T-cell (primary cell): ENCODE data around the gene DENND1A. TPM values are rescaled to one million over a fixed set of nuclear protein-coding genes. Genes with fewer than 3 reads are reported as not detected.

Experiments used
- ATAC-seq, 4 experiments: fragments of 200-7000 bp in 3 of 4; fragments of 150-1000 bp in 1 of 4; cut with Tn5 transposase; replicated peaks in 1 of 4; 1 replicate in 3 of 4; 2 replicates in 1 of 4; pipeline ENCODE4 v1.10.0; 2021; ENCODE audit warnings: moderate library complexity in 3 of 4, mild to moderate bottlenecking in 2 of 4, moderate number of reproducible peaks in 1 of 4
- CTCF ChIA-PET, 2 donors: fragments of 300-600 bp; sonication (Branson Sonifier 250); formaldehyde crosslinking; loops; one replicate each; lab custom pipeline; 2022; ENCODE audit warnings: antibody characterized with exemption in 2 of 2; lab: Charles Lee
- POLR2A ChIA-PET, 2 donors: fragments of 300-600 bp; sonication (Branson Sonifier 250); formaldehyde crosslinking; loops; one replicate each; lab custom pipeline; 2022; ENCODE audit warnings: antibody characterized with exemption in 2 of 2; lab: Charles Lee
- DNase-seq, 35 experiments: peaks; one replicate each; pipeline versions ENCODE4 v3.0.0 to v3.0.0-alpha.2; 2013 to 2023
- H3K27ac ChIP-seq: one replicate; pipeline ENCODE4 v1.5.1; 2013; ENCODE audit warnings: low read length
- H3K27me3 ChIP-seq, 2 experiments: replicated peaks in 1 of 2; 1 replicate in 1 of 2; 2 replicates in 1 of 2; pipeline versions ENCODE4 v1.6.1 to v1.7.0; 2013; ENCODE audit warnings: low read length in 1 of 2, mixed read lengths in 1 of 2; ENCODE audit not compliant: control insufficient read depth in 2 of 2, insufficient read depth in 2 of 2; ENCODE audit errors: extremely low read depth in 1 of 2
- H3K36me3 ChIP-seq, 2 donors: 1 replicate in 1 of 2; 2 replicates in 1 of 2; pipeline versions ENCODE4 v1.6.1 to v1.7.0; 2013; ENCODE audit warnings: low read length in 1 of 2; ENCODE audit not compliant: control insufficient read depth in 2 of 2, insufficient read depth in 1 of 2; ENCODE audit errors: extremely low read depth in 1 of 2
- H3K4me1 ChIP-seq, 2 experiments: 1 replicate in 1 of 2; 2 replicates in 1 of 2; pipeline versions ENCODE4 v1.6.1 to v1.7.0; 2013; ENCODE audit warnings: low read length in 2 of 2, mixed read lengths in 1 of 2; ENCODE audit not compliant: insufficient read depth in 2 of 2, control insufficient read depth in 1 of 2; ENCODE audit errors: extremely low read depth in 1 of 2
- H3K4me3 ChIP-seq, 2 donors: 1 replicate in 1 of 2; 2 replicates in 1 of 2; pipeline versions ENCODE4 v1.5.1 to v1.7.0; 2013; ENCODE audit warnings: mild to moderate bottlenecking in 2 of 2, low read length in 1 of 2, moderate library complexity in 1 of 2; ENCODE audit not compliant: control insufficient read depth in 1 of 2; ENCODE audit errors: extremely low read depth in 1 of 2
- H3K9me3 ChIP-seq: 2 replicates; pipeline ENCODE4 v1.7.0; 2013
- H3K27ac Mint-ChIP-seq, 2 donors: one replicate each; pipeline ENCODE4 v1.8.0; 2020 to 2021; ENCODE audit warnings: mild to moderate bottlenecking in 2 of 2, mixed read lengths in 2 of 2
- H3K27me3 Mint-ChIP-seq, 2 donors: one replicate each; pipeline ENCODE4 v1.8.0; 2021 to 2022; ENCODE audit warnings: mixed read lengths in 2 of 2
- H3K36me3 Mint-ChIP-seq: one replicate; pipeline ENCODE4 v1.8.0; 2021; ENCODE audit warnings: mixed read lengths
- H3K4me1 Mint-ChIP-seq, 3 donors: one replicate each; pipeline ENCODE4 v1.8.0; 2020 to 2022; ENCODE audit warnings: mixed read lengths in 3 of 3, mild to moderate bottlenecking in 1 of 3
- H3K4me3 Mint-ChIP-seq, 3 donors: one replicate each; pipeline ENCODE4 v1.8.0; 2020 to 2022; ENCODE audit warnings: mild to moderate bottlenecking in 3 of 3, mixed read lengths in 3 of 3, moderate library complexity in 3 of 3
- H3K9me3 Mint-ChIP-seq, 3 donors: one replicate each; pipeline ENCODE4 v1.8.0; 2020 to 2022; ENCODE audit warnings: mixed read lengths in 3 of 3
- WGBS: methylation state at CpG from one replicate; pipeline ENCODE4 v1.1.5; 2013; ENCODE audit warnings: missing lambda C conversion rate; ENCODE audit not compliant: insufficient coverage; 5-methylcytosine and 5-hydroxymethylcytosine counted together
- total RNA-seq, 35 experiments: library from RNA in 6 of 35; stranded (reverse) in 6 of 35; fragments of 120-200 nt in 1 of 35; gene quantifications; one replicate each; pipeline versions ENCODE4 v1.2.1 to v1.2.4 and lab custom pipeline; 2013 to 2026

Gene DENND1A
- total RNA-seq, 5 donors from 2014 or later (not counting 1 experiment from before 2014, with no cell fraction given), result 12.4 to 19.9 (median 14.1) TPM

DNA sequence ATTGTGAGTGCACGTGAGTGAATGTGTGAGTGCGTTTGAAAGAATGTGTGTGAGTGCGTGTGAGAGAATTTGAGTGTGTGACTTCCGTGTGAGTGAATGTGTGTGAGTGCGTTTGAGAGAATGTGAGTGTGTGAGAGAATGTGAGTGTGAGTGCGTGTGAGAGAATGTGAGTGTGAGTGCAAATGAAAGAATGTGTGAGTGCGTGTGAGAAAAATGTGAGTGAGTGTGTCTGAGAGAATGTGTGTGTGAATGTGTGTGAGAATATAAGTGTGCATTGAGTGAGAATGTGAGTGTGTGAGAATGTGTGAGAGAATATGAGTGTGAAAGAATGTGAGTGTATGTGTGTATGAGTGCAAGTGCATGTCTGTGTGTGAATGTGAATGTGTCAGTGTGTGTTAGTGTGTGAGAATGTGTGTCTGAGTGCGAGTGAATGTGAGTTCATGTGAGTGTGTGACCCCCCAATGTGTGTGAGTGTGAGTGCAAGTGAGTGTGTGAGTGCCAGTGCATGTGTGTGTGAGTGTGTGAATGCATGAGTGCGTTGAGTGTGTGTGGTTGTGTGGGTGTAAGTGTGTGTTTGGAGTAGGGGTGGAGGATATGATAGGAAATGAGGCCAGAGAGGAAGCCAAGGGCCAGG lies 43.8 kb upstream of the DENND1A start:
- Histone ChIP-seq H3K27ac (no peak overlapping the region), H3K36me3 (no peaks in the 10 kb centered on the region), H3K9me3 (no peaks in the 10 kb centered on the region), H3K27me3 (peaks cover 2 to 30% of the 10 kb centered on the region in 2 experiments), H3K4me1 (no peaks in the 10 kb centered on the region), H3K4me3 (no peak overlapping the region)
- Mint-ChIP-seq H3K4me3 (no peak overlapping the region), H3K27ac (no peak overlapping the region), H3K4me1 (no peaks in the 10 kb centered on the region), H3K36me3 (no peaks in the 10 kb centered on the region), H3K9me3 (no peaks in the 10 kb centered on the region), H3K27me3 (peaks cover 6 to 15% of the 10 kb centered on the region in 2 donors)
- 80% methylated on average over 8 of the region's 9 CpGs for WGBS
- ChIA-PET CTCF (no interaction called here), POLR2A (no interaction called here)
- ATAC-seq, result no peak
- DNase-seq, result no peak

- ChIA-PET CTCF (no interaction called here), POLR2A (no interaction called here)
- no peaks in the 10 kb centered on the region for H3K4me1 ChIP-seq
- ATAC-seq (no peak), DNase-seq (no peak)
- H3K36me3 Mint-ChIP-seq, result no peaks in the 10 kb centered on the region
- WGBS, result 96% methylated on average over 8 of the region's 8 CpGs
- no peak overlapping the region for H3K4me3 ChIP-seq
- no peak overlapping the region for H3K27ac ChIP-seq
- no peaks in the 10 kb centered on the region for H3K9me3 ChIP-seq
- no peak overlapping the region for H3K4me3 Mint-ChIP-seq
- H3K4me1 Mint-ChIP-seq, result no peaks in the 10 kb centered on the region
- peaks cover 2 to 30% of the 10 kb centered on the region in 2 experiments for H3K27me3 ChIP-seq
- H3K36me3 ChIP-seq, result no peaks in the 10 kb centered on the region
- H3K9me3 Mint-ChIP-seq, result no peaks in the 10 kb centered on the region
- H3K27ac Mint-ChIP-seq, result no peak overlapping the region
- H3K27me3 Mint-ChIP-seq, result peaks cover 6 to 15% of the 10 kb centered on the region in 2 donors
Measured at GRCh38 chr9:123972618-123973017, 42.7 kb upstream of the DENND1A start.

DNA sequence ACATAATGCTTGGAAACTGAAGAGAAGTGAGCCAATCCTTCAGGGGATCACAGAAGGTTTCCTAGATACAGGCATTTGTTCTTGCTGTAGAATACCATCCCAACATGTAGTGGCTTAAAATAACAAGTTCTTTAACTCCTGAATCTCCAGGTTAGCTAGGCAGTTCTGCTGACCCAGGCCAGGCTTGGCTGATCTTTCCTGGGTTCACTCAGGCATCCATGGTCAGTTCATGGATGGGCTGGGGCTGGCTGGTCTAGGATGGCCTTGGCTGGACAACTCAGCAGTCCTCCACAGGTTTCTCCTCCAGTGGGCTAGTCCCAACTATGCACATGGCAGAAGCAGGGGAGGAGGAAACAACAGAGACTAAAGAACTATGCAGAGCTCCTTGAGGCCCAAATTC lies 37.4 kb upstream of the DENND1A start:
- no peak overlapping the region for H3K4me3 Mint-ChIP-seq
- no peaks in the 10 kb centered on the region for H3K36me3 Mint-ChIP-seq
- no peaks in the 10 kb centered on the region for H3K4me1 ChIP-seq
- peaks cover 14 to 38% of the 10 kb centered on the region in 2 donors for H3K27me3 Mint-ChIP-seq
- no peaks in the 10 kb centered on the region for H3K9me3 Mint-ChIP-seq
- peaks cover 3 to 7% (median 4%) of the 10 kb centered on the region in 3 donors for H3K4me1 Mint-ChIP-seq
- H3K4me3 ChIP-seq, result no peak overlapping the region
- ChIA-PET POLR2A (interaction anchor here in 1 of 2 donors (0.6 kb wide), 1 partner anchor 119 kb away, joined by 4 read pairs; no protein-coding TSS in a partner anchor), CTCF (no interaction called here)
- no peaks in the 10 kb centered on the region for H3K36me3 ChIP-seq
- no peak overlapping the region for H3K27ac ChIP-seq
- H3K9me3 ChIP-seq, result no peaks in the 10 kb centered on the region
- no peak overlapping the region for H3K27ac Mint-ChIP-seq
- DNase-seq (no peak), ATAC-seq (no peak)
- peaks cover 2 to 44% of the 10 kb centered on the region in 2 experiments for H3K27me3 ChIP-seq

- no peaks in the 10 kb centered on the region for H3K9me3 ChIP-seq
- no peaks in the 10 kb centered on the region for H3K4me1 ChIP-seq
- DNase-seq (no peak), ATAC-seq (no peak)
- Mint-ChIP-seq H3K4me3 (no peak overlapping the region), H3K27ac (no peak overlapping the region), H3K27me3 (peaks cover 17 to 45% of the 10 kb centered on the region in 2 donors), H3K36me3 (no peaks in the 10 kb centered on the region), H3K4me1 (peaks cover 3 to 7% (median 4%) of the 10 kb centered on the region in 3 donors), H3K9me3 (no peaks in the 10 kb centered on the region)
- no peak overlapping the region for H3K27ac ChIP-seq
- POLR2A ChIA-PET, result no interaction called here
- no peak overlapping the region for H3K4me3 ChIP-seq
- CTCF ChIA-PET, result no interaction called here
- 79% methylated on average over 4 of the region's 8 CpGs for WGBS
- H3K27me3 ChIP-seq, result peaks cover 2 to 36% of the 10 kb centered on the region in 2 experiments
- H3K36me3 ChIP-seq, result no peaks in the 10 kb centered on the region
Measured at GRCh38 chr9:123965801-123966686, 36.1 kb upstream of the DENND1A start.

DNA sequence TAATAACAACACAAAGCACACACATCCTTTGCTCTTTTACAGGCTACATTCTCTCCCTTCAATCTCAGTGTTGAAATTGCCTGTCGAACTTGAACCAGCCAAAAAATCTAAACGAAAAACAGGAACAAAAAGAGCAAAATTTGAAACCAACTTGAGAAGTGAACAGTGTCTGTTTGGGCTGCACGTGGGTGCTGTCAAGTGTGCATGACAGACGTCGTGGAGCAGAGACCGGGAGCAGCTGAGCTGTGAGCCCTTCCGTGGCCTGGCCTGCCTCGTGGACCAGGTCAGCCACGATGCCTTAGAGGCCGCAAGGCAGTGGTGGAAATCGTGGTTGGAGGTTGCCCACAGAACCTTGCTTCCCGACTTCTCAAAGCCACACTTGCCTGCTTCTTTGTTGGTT lies 34.8 kb upstream of the DENND1A start:
- peaks cover 24 to 53% of the 10 kb centered on the region in 2 donors for H3K27me3 Mint-ChIP-seq

DNA sequence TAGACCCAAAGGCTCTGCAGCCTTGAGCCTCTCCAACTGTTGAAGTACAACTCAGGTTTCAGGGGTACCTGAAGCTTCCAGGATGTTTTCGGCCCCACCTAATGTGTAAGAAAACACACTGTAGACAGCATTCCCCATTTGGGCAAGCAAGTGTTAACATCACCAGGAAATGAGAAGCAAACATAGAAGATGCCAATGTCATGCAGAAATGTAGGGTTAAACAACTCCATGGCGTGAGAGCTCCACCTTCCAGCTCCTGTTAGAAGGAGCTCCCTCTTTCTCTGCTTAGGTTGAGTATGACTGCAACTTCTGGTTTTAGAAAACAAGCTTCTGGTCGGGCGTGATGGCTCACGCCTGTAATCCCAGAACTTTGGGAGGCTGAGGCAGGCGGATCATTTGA lies 31.0 kb upstream of the DENND1A start:
- Mint-ChIP-seq H3K27me3 (peaks cover 29 to 44% of the 10 kb centered on the region in 2 donors), H3K4me3 (no peak overlapping the region), H3K27ac (no peak overlapping the region), H3K36me3 (no peaks in the 10 kb centered on the region), H3K4me1 (peaks cover 3 to 7% (median 4%) of the 10 kb centered on the region in 3 donors), H3K9me3 (no peaks in the 10 kb centered on the region)
- Histone ChIP-seq H3K4me3 (no peak overlapping the region), H3K27ac (no peak overlapping the region), H3K27me3 (peaks cover 2 to 13% of the 10 kb centered on the region in 2 experiments), H3K36me3 (no peaks in the 10 kb centered on the region), H3K4me1 (no peaks in the 10 kb centered on the region), H3K9me3 (no peaks in the 10 kb centered on the region)
- CTCF ChIA-PET, result no interaction called here
- DNase-seq (no peak), ATAC-seq (no peak)
- WGBS, result 54% methylated on average over 4 of the region's 6 CpGs
- POLR2A ChIA-PET, result no interaction called here

More for the DNA sequence above, 34.8 kb upstream of the DENND1A start:
- Histone ChIP-seq H3K36me3 (no peaks in the 10 kb centered on the region), H3K27ac (no peak overlapping the region), H3K4me3 (no peak overlapping the region), H3K4me1 (no peaks in the 10 kb centered on the region), H3K9me3 (no peaks in the 10 kb centered on the region), H3K27me3 (peaks cover 2 to 25% of the 10 kb centered on the region in 2 experiments)
- Mint-ChIP-seq H3K4me1 (peaks cover 3 to 7% (median 4%) of the 10 kb centered on the region in 3 donors), H3K36me3 (no peaks in the 10 kb centered on the region), H3K4me3 (no peak overlapping the region), H3K27ac (no peak overlapping the region), H3K9me3 (no peaks in the 10 kb centered on the region)
- WGBS, result 6% methylated on average over 11 of the region's 12 CpGs
- CTCF ChIA-PET, result no interaction called here
- ATAC-seq, result no peak
- no peak for DNase-seq
- POLR2A ChIA-PET, result no interaction called here
